Measurements from ENCODE around the gene BEND7. TPM values are rescaled to one million over a fixed set of nuclear protein-coding genes. Genes with fewer than 3 reads are reported as not detected.

Gene BEND7
- polyA plus RNA-seq, 1 donor (not counting 4 experiments of a cell fraction or from before 2014, with no cell fraction given): 4.4 TPM

- Histone ChIP-seq H3K27me3 (ENCODE audit: control insufficient read depth, extremely low read depth, insufficient read depth, low read length) (no peaks in the 10 kb centered on the region), H3K9me1 (ENCODE audit: control insufficient read depth, extremely low read depth, insufficient read depth, low read length) (no peaks in the 10 kb centered on the region), H3K4me2 (ENCODE audit: control insufficient read depth, extremely low read depth, insufficient read depth, low read depth, low read length) (no peak overlapping the region), H3K79me2 (ENCODE audit: control insufficient read depth, insufficient read depth, low read length) (no peaks in the 10 kb centered on the region), H3K4me3 (ENCODE audit: control insufficient read depth in 2 of 3, extremely low read depth in 1 of 3, insufficient read depth in 2 of 3, low read depth in 1 of 3, low read length in 3 of 3) (no peak overlapping the region), H4K20me1 (ENCODE audit: control insufficient read depth, extremely low read depth, insufficient read depth, low read length) (no peaks in the 10 kb centered on the region), H3K9me3 (ENCODE audit: control insufficient read depth, low read depth, low read length) (no peaks in the 10 kb centered on the region), H3K9ac (ENCODE audit: control insufficient read depth, extremely low read depth, insufficient read depth, low read length) (no peak overlapping the region), H3K36me3 (ENCODE audit: control insufficient read depth in 2 of 2, extremely low read depth in 1 of 2, insufficient read depth in 2 of 2, low read length in 2 of 2) (no peaks in the 10 kb centered on the region), H3K4me1 (ENCODE audit: control insufficient read depth, extremely low read depth, insufficient read depth, low read length) (no peaks in the 10 kb centered on the region), H3K27ac (ENCODE audit: control insufficient read depth, insufficient read depth, low read length) (no peak overlapping the region), H2AFZ (ENCODE audit: control insufficient read depth, low read length) (no peak overlapping the region)
- no peak for DNase-seq (ENCODE audit: low read depth, low spot score)
- dilution Hi-C loops (cut with MboI; ENCODE audit: extremely low pct_ligation_motif_present, low sequenced_read_pairs): no loop called here
- TF ChIP-seq EZH2 (IDR thresholded peaks at IDR 0.05; ENCODE audit: low read length) (no peak), CTCF (optimal IDR thresholded peaks at IDR 0.05 in 1 of 3, IDR thresholded peaks at IDR 0.05 in 1 of 3, conservative IDR thresholded peaks at IDR 0.05 in 1 of 3; ENCODE audit: extremely low read depth in 1 of 3, insufficient read depth in 2 of 3, low read length in 3 of 3) (no peak)
- FAIRE-seq: no peak
Measured at GRCh38 chr10:13420532-13421307, 108.1 kb downstream of the BEND7 start.

GRCh38 chr10:13417459-13418126 is 111.2 kb downstream of the BEND7 start:
- dilution Hi-C loops (cut with MboI; ENCODE audit: extremely low pct_ligation_motif_present, low sequenced_read_pairs): no loop called here
- no peak for FAIRE-seq
- TF ChIP-seq CTCF (optimal IDR thresholded peaks at IDR 0.05 in 1 of 3, IDR thresholded peaks at IDR 0.05 in 1 of 3, conservative IDR thresholded peaks at IDR 0.05 in 1 of 3; ENCODE audit: extremely low read depth in 1 of 3, insufficient read depth in 2 of 3, low read length in 3 of 3) (no peak), EZH2 (IDR thresholded peaks at IDR 0.05; ENCODE audit: low read length) (no peak)
- Histone ChIP-seq H3K4me3 (ENCODE audit: control insufficient read depth in 2 of 3, extremely low read depth in 1 of 3, insufficient read depth in 2 of 3, low read depth in 1 of 3, low read length in 3 of 3) (no peak overlapping the region), H3K9me1 (ENCODE audit: control insufficient read depth, extremely low read depth, insufficient read depth, low read length) (no peaks in the 10 kb centered on the region), H3K36me3 (ENCODE audit: control insufficient read depth in 2 of 2, extremely low read depth in 1 of 2, insufficient read depth in 2 of 2, low read length in 2 of 2) (no peaks in the 10 kb centered on the region), H3K79me2 (ENCODE audit: control insufficient read depth, insufficient read depth, low read length) (no peaks in the 10 kb centered on the region), H3K4me1 (ENCODE audit: control insufficient read depth, extremely low read depth, insufficient read depth, low read length) (no peaks in the 10 kb centered on the region), H3K9ac (ENCODE audit: control insufficient read depth, extremely low read depth, insufficient read depth, low read length) (no peak overlapping the region), H3K27ac (ENCODE audit: control insufficient read depth, insufficient read depth, low read length) (no peak overlapping the region), H4K20me1 (ENCODE audit: control insufficient read depth, extremely low read depth, insufficient read depth, low read length) (no peaks in the 10 kb centered on the region), H3K27me3 (ENCODE audit: control insufficient read depth, extremely low read depth, insufficient read depth, low read length) (no peaks in the 10 kb centered on the region), H3K9me3 (ENCODE audit: control insufficient read depth, low read depth, low read length) (no peaks in the 10 kb centered on the region), H3K4me2 (ENCODE audit: control insufficient read depth, extremely low read depth, insufficient read depth, low read depth, low read length) (no peak overlapping the region), H2AFZ (ENCODE audit: control insufficient read depth, low read length) (no peak overlapping the region)
- no peak for DNase-seq (ENCODE audit: low read depth, low spot score)
